HepG2 (cell line): Measurements from ENCODE around the gene C22orf31. TPM values are rescaled to one million over a fixed set of nuclear protein-coding genes. Genes with fewer than 3 reads are reported as not detected.

Experiments
- CEBPG ChIP-seq: IDR thresholded peaks from 2 replicates; pipeline ENCODE4 v1.6.1; 2016
- CHD2 ChIP-seq: IDR thresholded peaks from 2 replicates; pipeline ENCODE4 v1.6.1; 2011; ENCODE audit warnings: low read depth, low read length, improper control_type of control experiment
- ELF1 ChIP-seq: sonication (generic); formaldehyde crosslinking; IDR thresholded peaks from 2 replicates; pipeline ENCODE4 v1.4.0; 2020; ENCODE audit warnings: missing genetic modification reagents
- ETV6 ChIP-seq: sonication (generic); formaldehyde crosslinking; conservative IDR thresholded peaks from 2 replicates; pipeline ENCODE4 v1.4.0; 2020; ENCODE audit warnings: missing genetic modification reagents
- HMGXB4 ChIP-seq, 2 experiments: sonication (generic) in 1 of 2; formaldehyde crosslinking in 1 of 2; IDR thresholded peaks; 2 replicates each; pipeline versions ENCODE4 v1.4.0 to v1.6.1; 2018 to 2020; ENCODE audit warnings: missing genetic modification reagents in 2 of 2, borderline replicate concordance in 1 of 2, low read depth in 1 of 2, mild to moderate bottlenecking in 1 of 2, missing biosample characterization in 1 of 2
- HNRNPUL1 ChIP-seq: fragments of 200-400 bp; formaldehyde crosslinking; IDR thresholded peaks from 2 replicates; pipeline ENCODE4 v1.6.1; 2017; ENCODE audit warnings: low read depth, mild to moderate bottlenecking, low read length, moderate library complexity
- MED1 ChIP-seq: sonication (generic); formaldehyde crosslinking; IDR thresholded peaks from 2 replicates; pipeline ENCODE4 v1.4.0; 2020; ENCODE audit warnings: missing genetic modification reagents
- MXI1 ChIP-seq: IDR thresholded peaks from 3 replicates; pipeline ENCODE4 v1.6.1; 2012; ENCODE audit warnings: low read depth, low read length, inconsistent platforms, borderline replicate concordance
- NR2F1 ChIP-seq, 2 experiments: fragments of 450-650 bp in 1 of 2; formaldehyde crosslinking in 1 of 2; IDR thresholded peaks; 2 replicates each; pipeline versions ENCODE4 v1.5.0 to v1.6.1; 2016 to 2020; ENCODE audit warnings: mild to moderate bottlenecking in 1 of 2, missing compliant biosample characterization in 1 of 2, missing genetic modification reagents in 1 of 2, moderate library complexity in 1 of 2
- PAXIP1 ChIP-seq: sonication (generic); formaldehyde crosslinking; conservative IDR thresholded peaks from 2 replicates; pipeline ENCODE4 v1.4.0; 2020; ENCODE audit warnings: mild to moderate bottlenecking, missing genetic modification reagents, moderate library complexity
- SALL1 ChIP-seq: sonication (generic); formaldehyde crosslinking; IDR thresholded peaks from 2 replicates; pipeline ENCODE4 v1.8.0; 2022; ENCODE audit warnings: mild to moderate bottlenecking, missing genetic modification reagents
- TAF1 ChIP-seq: sonication (generic); formaldehyde crosslinking; IDR thresholded peaks from 2 replicates; pipeline ENCODE4 v1.4.0; 2020; ENCODE audit warnings: missing genetic modification reagents
- TCF7 ChIP-seq: sonication (generic); IDR thresholded peaks from 2 replicates; pipeline ENCODE4 v1.6.1; 2016; ENCODE audit warnings: antibody characterized with exemption, low read depth
- THRA ChIP-seq: sonication (generic); formaldehyde crosslinking; IDR thresholded peaks from 2 replicates; pipeline ENCODE4 v1.4.0; 2020; ENCODE audit warnings: missing genetic modification reagents, borderline replicate concordance
- ZGPAT ChIP-seq: IDR thresholded peaks from 2 replicates; pipeline ENCODE4 v1.6.1; 2016; ENCODE audit warnings: mild to moderate bottlenecking
- ZNF280B ChIP-seq: sonication (generic); formaldehyde crosslinking; IDR thresholded peaks from 2 replicates; pipeline ENCODE4 v1.5.0; 2020; ENCODE audit warnings: missing genetic modification reagents, mild to moderate bottlenecking, borderline replicate concordance
- ZNF292 ChIP-seq: sonication (generic); formaldehyde crosslinking; IDR thresholded peaks from 2 replicates; pipeline ENCODE4 v1.8.1; 2022; ENCODE audit warnings: mild to moderate bottlenecking, low read depth, missing genetic modification reagents, borderline replicate concordance
- ZNF329 ChIP-seq: sonication (generic); formaldehyde crosslinking; IDR thresholded peaks from 2 replicates; pipeline ENCODE4 v1.9.0; 2021; ENCODE audit warnings: low read depth, mild to moderate bottlenecking, missing genetic modification reagents
- ZNF547 ChIP-seq: sonication (generic); formaldehyde crosslinking; IDR thresholded peaks from 2 replicates; pipeline ENCODE4 v1.5.1; 2020; ENCODE audit warnings: mild to moderate bottlenecking, missing genetic modification reagents
- ZSCAN25 ChIP-seq: sonication (generic); formaldehyde crosslinking; IDR thresholded peaks from 2 replicates; pipeline ENCODE4 v1.8.0; 2022; ENCODE audit warnings: mild to moderate bottlenecking, missing genetic modification reagents
- polyA plus RNA-seq, 8 experiments: library from polyadenylated mRNA; depleted of rRNA in 3 of 8; stranded (reverse) in 7 of 8; unstranded in 1 of 8; fragments of >200 nt; fragmentation: Illumina TruSeq in 4 of 8; extraction: Trizol in 4 of 8; gene quantifications; 2 replicates each; pipeline versions ENCODE4 v1.2.1 to v1.2.3, GENCODE V29; 2011 to 2016; ENCODE audit warnings: low read depth in 4 of 8, missing spikeins in 1 of 8, mixed read lengths in 1 of 8; ENCODE audit not compliant: insufficient read depth in 1 of 8
- total RNA-seq, 5 experiments: library from RNA; depleted of rRNA; stranded (reverse); fragments of >200 nt; fragmentation: Illumina TruSeq; extraction: Trizol; gene quantifications; 2 replicates each; pipeline ENCODE4 v1.2.3, GENCODE V29; 2016; ENCODE audit warnings: low read depth in 1 of 5

Gene C22orf31
- total and polyA plus RNA-seq, 2 of the 13 experiments (the other 11 are each of a cell fraction or from before 2014, with no cell fraction given), result not detected

GRCh38 chr22:29073618-29074275 lies 12.1 kb upstream of the C22orf31 start (continued):
- TF ChIP-seq SALL1 (CRISPR knock-in tag) (no peak), CHD2 (peak; percentile 70), CEBPG (no peak), ZNF292 (CRISPR knock-in tag) (no peak), TCF7 (no peak), MXI1 (peak; percentile 46; the same call in 1 of the 3 replicates), HNRNPUL1 (no peak), ZNF547 (CRISPR knock-in tag) (no peak), TAF1 (no peak), ZSCAN25 (peak; percentile 98), MED1 (CRISPR knock-in tag) (no peak), ZGPAT (CRISPR knock-in tag) (no peak; the same call in 1 of the 2 replicates), ZNF280B (CRISPR knock-in tag) (no peak), ELF1 (CRISPR knock-in tag) (no peak), NR2F1 (CRISPR knock-in tag; IDR thresholded peaks at IDR 0.05) (no peak), HMGXB4 (CRISPR knock-in tag; IDR thresholded peaks at IDR 0.05; ENCODE audit: borderline replicate concordance in 1 of 2, low read depth in 1 of 2) (peak in 1 of 2 experiments; percentile 33; a peak in 1 of 4 replicates), THRA (CRISPR knock-in tag) (peak; percentile 54; the same call in 1 of the 2 replicates), ETV6 (CRISPR knock-in tag) (no peak), ZNF329 (CRISPR knock-in tag) (no peak), PAXIP1 (CRISPR knock-in tag) (peak; percentile 13; the same call in 1 of the 2 replicates)
